Measurements from ENCODE around the gene PDLIM5. TPM values are rescaled to one million over a fixed set of nuclear protein-coding genes. Genes with fewer than 3 reads are reported as not detected.

Gene PDLIM5
- total RNA-seq, 1 experiment from 2014 or later: 58.0 TPM

DNA sequence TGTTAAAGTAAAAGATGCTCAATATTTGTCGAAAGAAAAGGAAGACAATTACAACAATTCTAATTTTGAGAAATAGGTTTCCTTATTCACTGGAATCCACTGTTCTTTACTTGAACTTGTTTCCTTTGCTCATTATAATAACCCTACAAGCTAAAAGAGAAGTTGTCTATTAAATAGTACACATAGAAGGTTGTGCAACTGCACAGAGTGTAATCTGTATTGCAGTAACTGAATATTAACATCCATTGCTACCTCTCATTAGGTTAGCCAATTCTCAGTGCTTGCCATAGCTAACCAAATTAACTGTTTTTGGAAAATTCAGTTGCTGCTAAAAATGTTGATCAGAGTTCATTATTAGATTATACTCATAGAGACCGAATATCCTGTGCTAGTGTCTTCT lies 120.0 kb downstream of the PDLIM5 start:
- no peak overlapping the region for H3K27ac Mint-ChIP-seq
- Histone ChIP-seq H2BK5ac (ENCODE audit: insufficient read length, low read length) (no peak overlapping the region), H3K27ac (ENCODE audit: insufficient read length, low read depth, low read length) (no peak overlapping the region), H4K20me1 (ENCODE audit: control insufficient read depth, insufficient read depth, insufficient read length) (no peaks in the 10 kb centered on the region), H3K9me3 (ENCODE audit: control insufficient read depth, low read depth, low read length) (no peaks in the 10 kb centered on the region), H3K9ac (ENCODE audit: extremely low read depth, insufficient read length, low read length) (no peak overlapping the region), H3K18ac (ENCODE audit: insufficient read length, low read depth, low read length) (no peak overlapping the region), H3K79me1 (ENCODE audit: insufficient read depth, low read depth, low read length, poor library complexity, severe bottlenecking) (no peaks in the 10 kb centered on the region), H4K5ac (ENCODE audit: insufficient read length, low read depth, low read length) (no peak overlapping the region), H3K23me2 (ENCODE audit: insufficient read length, low read depth, low read length, poor library complexity, severe bottlenecking) (no peaks in the 10 kb centered on the region), H3K79me2 (ENCODE audit: insufficient read depth, low read length) (no peaks in the 10 kb centered on the region), H3T11ph (ENCODE audit: low read length) (no peak overlapping the region), H2BK120ac (ENCODE audit: low read depth, low read length, poor library complexity, severe bottlenecking) (no peak overlapping the region), H3K27me3 (ENCODE audit: insufficient read depth, low read length) (no peaks in the 10 kb centered on the region), H4K8ac (replicated peaks; ENCODE audit: insufficient read length, low read depth, low read length) (no peak overlapping the region), H4K91ac (ENCODE audit: insufficient read length, low read depth, low read length) (no peak overlapping the region), H3K56ac (ENCODE audit: insufficient read length, low read depth, low read length) (no peak overlapping the region), H2AFZ (ENCODE audit: low read length) (no peak overlapping the region), H3K23ac (ENCODE audit: insufficient read length, low read depth, low read length) (no peak overlapping the region), H3K4me2 (ENCODE audit: insufficient read depth, insufficient read length, low read length) (no peak overlapping the region), H2BK15ac (ENCODE audit: low read depth, low read length) (no peak overlapping the region), H3K14ac (ENCODE audit: insufficient read depth, low read length) (no peak overlapping the region), H3K4me1 (ENCODE audit: insufficient read depth, low read length) (no peaks in the 10 kb centered on the region), H2BK12ac (ENCODE audit: insufficient read length, low read depth, low read length) (no peak overlapping the region), H2BK20ac (ENCODE audit: low read depth, low read length, poor library complexity, severe bottlenecking) (no peak overlapping the region), H3K4ac (ENCODE audit: low read depth, low read length) (no peak overlapping the region), H2AK5ac (ENCODE audit: insufficient read length, low read length) (no peak overlapping the region)
- TF ChIP-seq, protein P1, sequence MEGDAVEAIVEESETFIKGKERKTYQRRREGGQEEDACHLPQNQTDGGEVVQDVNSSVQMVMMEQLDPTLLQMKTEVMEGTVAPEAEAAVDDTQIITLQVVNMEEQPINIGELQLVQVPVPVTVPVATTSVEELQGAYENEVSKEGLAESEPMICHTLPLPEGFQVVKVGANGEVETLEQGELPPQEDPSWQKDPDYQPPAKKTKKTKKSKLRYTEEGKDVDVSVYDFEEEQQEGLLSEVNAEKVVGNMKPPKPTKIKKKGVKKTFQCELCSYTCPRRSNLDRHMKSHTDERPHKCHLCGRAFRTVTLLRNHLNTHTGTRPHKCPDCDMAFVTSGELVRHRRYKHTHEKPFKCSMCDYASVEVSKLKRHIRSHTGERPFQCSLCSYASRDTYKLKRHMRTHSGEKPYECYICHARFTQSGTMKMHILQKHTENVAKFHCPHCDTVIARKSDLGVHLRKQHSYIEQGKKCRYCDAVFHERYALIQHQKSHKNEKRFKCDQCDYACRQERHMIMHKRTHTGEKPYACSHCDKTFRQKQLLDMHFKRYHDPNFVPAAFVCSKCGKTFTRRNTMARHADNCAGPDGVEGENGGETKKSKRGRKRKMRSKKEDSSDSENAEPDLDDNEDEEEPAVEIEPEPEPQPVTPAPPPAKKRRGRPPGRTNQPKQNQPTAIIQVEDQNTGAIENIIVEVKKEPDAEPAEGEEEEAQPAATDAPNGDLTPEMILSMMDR (conservative IDR thresholded peaks at IDR 0.05): no peak
- H3K36me3 Mint-ChIP-seq (ENCODE audit: insufficient read depth in 1 of 3, low read depth in 3 of 3): no peaks in the 10 kb centered on the region
- DNase-seq: no peak
- peaks cover 15 to 16% of the 10 kb centered on the region in 2 experiments for H3K4me1 Mint-ChIP-seq
- H3K4me3 Mint-ChIP-seq: no peak overlapping the region
- no peaks in the 10 kb centered on the region for H3K9me3 Mint-ChIP-seq
- WGBS (ENCODE audit: extremely low coverage, insufficient read length, low lambda C conversion rate): no CpG with 5 or more reads among the region's 2 CpGs
- H3K27me3 Mint-ChIP-seq (ENCODE audit: low read depth): no peaks in the 10 kb centered on the region

Data from H9 (cell line).